ENCODE data around the gene TIMM9. TPM values are rescaled to one million over a fixed set of nuclear protein-coding genes. Genes with fewer than 3 reads are reported as not detected.
"Not testable (repeated sequence)": the region's sequence is repeated elsewhere in the genome, so short reads cannot be mapped to it uniquely, and the experiment has no call there.

TIMM9 gene
- total RNA-seq, 1 experiment from 2014 or later = 47.5 TPM

GRCh38 chr14:58414845-58415244, 12.5 kb downstream of the TIMM9 start:
- peak; percentile 28 for DNase-seq (ENCODE audit: low read depth, low spot score)
- in situ Hi-C loops (cut with HindIII; ENCODE audit: low pct_unique_long_range_greater_than_20kb, low sequenced_read_pairs) = no loop called here

- DNase-seq (ENCODE audit: low read depth, low spot score) = no peak
- in situ Hi-C loops (cut with HindIII; ENCODE audit: low pct_unique_long_range_greater_than_20kb, low sequenced_read_pairs) = no loop called here
These were observed 18.6 kb downstream of the TIMM9 start for GRCh38 chr14:58408681-58409215.

- in situ Hi-C loops (cut with HindIII; ENCODE audit: low pct_unique_long_range_greater_than_20kb, low sequenced_read_pairs) = no loop called here
- DNase-seq (ENCODE audit: low read depth, low spot score) = peak; percentile 8
These were observed 25.7 kb downstream of the TIMM9 start for GRCh38 chr14:58401587-58401986.

GRCh38 chr14:58398895-58399294, 28.4 kb downstream of the TIMM9 start:
- in situ Hi-C loops (cut with HindIII; ENCODE audit: low pct_unique_long_range_greater_than_20kb, low sequenced_read_pairs) = no loop called here
- DNase-seq (ENCODE audit: low read depth, low spot score) = no peak

GRCh38 chr14:58398495-58398894, 28.8 kb downstream of the TIMM9 start:
- DNase-seq (ENCODE audit: low read depth, low spot score) = no peak
- in situ Hi-C loops (cut with HindIII; ENCODE audit: low pct_unique_long_range_greater_than_20kb, low sequenced_read_pairs) = no loop called here

- in situ Hi-C loops (cut with HindIII; ENCODE audit: low pct_unique_long_range_greater_than_20kb, low sequenced_read_pairs) = no loop called here
- DNase-seq (ENCODE audit: low read depth, low spot score) = no peak
These were observed 30.2 kb downstream of the TIMM9 start for GRCh38 chr14:58397156-58397555.

- in situ Hi-C loops (cut with HindIII; ENCODE audit: low pct_unique_long_range_greater_than_20kb, low sequenced_read_pairs) = no loop called here
- peak; percentile 75 for DNase-seq (ENCODE audit: low read depth, low spot score)
These were observed 31.2 kb downstream of the TIMM9 start, which contains the start of gene TOMM20L for GRCh38 chr14:58395812-58396788. Gene TOMM20L, plus strand, starts transcription at chr14:58395930. Its CDS starts 28 bp downstream, at chr14:58395958.

GRCh38 chr14:58395562-58395811, 31.8 kb downstream of the TIMM9 start:
- DNase-seq (ENCODE audit: low read depth, low spot score) = no peak
- in situ Hi-C loops (cut with HindIII; ENCODE audit: low pct_unique_long_range_greater_than_20kb, low sequenced_read_pairs) = no loop called here

- no peak for DNase-seq (ENCODE audit: low read depth, low spot score)
These were observed 36.5 kb downstream of the TIMM9 start for GRCh38 chr14:58390830-58391229.

GRCh38 chr14:58376791-58377190, 50.5 kb downstream of the TIMM9 start:
- in situ Hi-C loops (cut with HindIII; ENCODE audit: low pct_unique_long_range_greater_than_20kb, low sequenced_read_pairs) = no loop called here
- DNase-seq (ENCODE audit: low read depth, low spot score) = no peak

More at GRCh38 chr14:58390830-58391229, 36.5 kb downstream of the TIMM9 start:
- in situ Hi-C loops (cut with HindIII; ENCODE audit: low pct_unique_long_range_greater_than_20kb, low sequenced_read_pairs) = no loop called here

GRCh38 chr14:58368956-58369355, 58.4 kb downstream of the TIMM9 start:
- DNase-seq (ENCODE audit: low read depth, low spot score) = no peak
- in situ Hi-C loops (cut with HindIII; ENCODE audit: low pct_unique_long_range_greater_than_20kb, low sequenced_read_pairs) = no loop called here

GRCh38 chr14:58367296-58367695, 60.0 kb downstream of the TIMM9 start:
- DNase-seq (ENCODE audit: low read depth, low spot score) = no peak
- in situ Hi-C loops (cut with HindIII; ENCODE audit: low pct_unique_long_range_greater_than_20kb, low sequenced_read_pairs) = no loop called here

- in situ Hi-C loops (cut with HindIII; ENCODE audit: low pct_unique_long_range_greater_than_20kb, low sequenced_read_pairs) = no loop called here
- DNase-seq (ENCODE audit: low read depth, low spot score) = no peak
These were observed 63.0 kb downstream of the TIMM9 start for GRCh38 chr14:58364316-58364715.

- in situ Hi-C loops (cut with HindIII; ENCODE audit: low pct_unique_long_range_greater_than_20kb, low sequenced_read_pairs) = no loop called here
- peak; percentile 53 for DNase-seq (ENCODE audit: low read depth, low spot score)
These were observed 64.4 kb downstream of the TIMM9 start for GRCh38 chr14:58362798-58363412.

- in situ Hi-C loops (cut with HindIII; ENCODE audit: low pct_unique_long_range_greater_than_20kb, low sequenced_read_pairs) = not testable (repeated sequence)
These were observed 65.1 kb downstream of the TIMM9 start for GRCh38 chr14:58362272-58362671.

More at GRCh38 chr14:58362272-58362671, 65.1 kb downstream of the TIMM9 start:
- DNase-seq (ENCODE audit: low read depth, low spot score) = not testable (repeated sequence)

All from SK-MEL-5 (cell line).